ENCODE measurements around the gene LUC7L3.

- TF ChIP-seq ZNF114 (CRISPR knock-in tag; IDR thresholded peaks at IDR 0.05) = no peak
- TF ChIP-seq CTCF (conservative IDR thresholded peaks at IDR 0.05; ENCODE audit: low read depth in 2 of 2) = no peak
- TF ChIP-seq EZH2phosphoT487 (IDR thresholded peaks at IDR 0.05; ENCODE audit: unreplicated experiment) = no peak
- no peak for TF ChIP-seq REST (IDR thresholded peaks at IDR 0.05; ENCODE audit: unreplicated experiment)
- no peak for TF ChIP-seq EZH2 (IDR thresholded peaks at IDR 0.05; ENCODE audit: low read depth, unreplicated experiment)
- no peak for TF ChIP-seq POLR2AphosphoS5 (IDR thresholded peaks at IDR 0.05; ENCODE audit: low read depth)
Observed at GRCh38 chr17:50767030-50767429, 47.6 kb downstream of the LUC7L3 start.

All from GM23338 (cell line).